Activated T-cell treated with anti-CD3 and anti-CD28 coated beads for 1 hour (primary cell): ENCODE results near the gene SLC7A10.
"Not testable (repeated sequence)": the region's sequence is repeated elsewhere in the genome, so short reads cannot be mapped to it uniquely, and the experiment has no call there.

Experiments
- DNase-seq: peaks from one replicate; pipeline ENCODE4 v3.0.0-alpha.2; 2020; ENCODE audit warnings: low read depth

Gene SLC7A10

GRCh38 chr19:33216198-33216830 lies 9.3 kb downstream of the SLC7A10 start:
- DNase-seq = no peak

DNA sequence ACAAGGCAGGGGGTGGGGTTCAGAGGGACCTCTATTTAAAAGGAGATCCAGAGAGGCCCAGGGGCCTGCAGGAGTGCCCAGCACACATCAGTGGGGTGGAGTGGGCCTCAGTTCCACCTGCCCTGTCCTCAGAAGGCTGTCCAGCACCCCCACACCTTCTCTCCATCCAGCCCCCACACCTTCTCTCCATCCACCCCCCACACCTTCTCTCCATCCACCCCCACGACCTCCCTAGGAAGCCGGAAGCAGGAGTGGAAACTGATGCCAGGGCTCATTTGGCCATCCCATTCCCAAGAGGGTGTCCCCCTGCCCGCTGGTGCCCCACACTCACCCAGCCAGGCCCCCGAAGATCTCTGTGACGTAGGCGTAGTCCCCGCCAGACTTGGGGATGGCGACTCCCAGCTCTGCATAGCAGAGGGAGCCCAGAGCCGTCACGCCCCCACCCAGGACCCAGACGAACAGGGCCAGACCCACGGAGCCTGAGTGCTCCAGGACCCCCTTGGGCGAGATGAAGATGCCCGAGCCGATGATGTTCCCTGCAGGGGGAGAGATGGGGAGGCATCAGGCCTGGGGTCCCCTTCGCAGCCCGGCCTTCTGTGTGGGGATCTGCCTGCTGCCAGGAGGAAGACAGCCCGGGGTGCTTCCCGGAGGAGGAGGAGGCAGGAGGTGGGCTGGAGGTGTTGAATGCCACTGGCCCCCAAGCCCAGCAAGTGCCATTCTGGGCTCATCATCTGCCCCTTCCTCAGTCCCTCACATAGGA lies 10.0 kb downstream of the SLC7A10 start:
- DNase-seq = no peak

- no peak for DNase-seq
Measured at GRCh38 chr19:33214596-33214995, 11.1 kb downstream of the SLC7A10 start.

GRCh38 chr19:33212436-33213172 lies 13.0 kb downstream of the SLC7A10 start:
- DNase-seq = no peak

DNA sequence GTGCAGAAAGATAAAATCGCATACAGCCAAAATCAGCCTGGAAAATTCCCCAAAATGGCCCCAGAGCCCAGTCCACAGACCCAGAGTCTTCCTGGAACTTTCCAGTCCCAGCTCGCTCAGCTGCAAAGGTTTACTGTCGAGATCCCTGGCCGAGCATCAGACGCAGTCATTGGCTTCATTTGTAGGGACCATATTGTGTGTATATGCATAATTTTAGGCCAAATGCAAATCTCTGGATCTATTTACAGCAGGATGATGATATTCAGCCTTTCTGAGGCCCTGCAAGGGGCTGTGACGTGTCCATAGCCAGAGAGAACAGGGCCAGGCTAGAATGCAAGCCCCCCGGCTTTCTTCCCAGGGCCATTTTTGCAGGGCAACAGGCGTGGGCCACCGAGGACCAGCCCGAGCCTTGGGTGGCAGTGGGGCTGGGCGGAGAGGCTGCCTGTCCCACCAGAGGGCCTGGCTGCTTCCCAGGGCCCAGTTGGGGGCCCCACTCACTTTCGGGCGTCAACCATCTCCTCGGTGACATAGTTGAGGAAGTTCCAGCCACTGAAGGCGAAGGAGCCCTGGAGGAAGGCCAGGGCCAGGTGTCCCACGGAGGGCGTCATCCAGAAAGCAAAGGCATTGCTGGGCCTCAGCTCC lies 13.7 kb downstream of the SLC7A10 start:
- DNase-seq = no peak

GRCh38 chr19:33210266-33210940 lies 15.2 kb downstream of the SLC7A10 start:
- DNase-seq = no peak

DNA sequence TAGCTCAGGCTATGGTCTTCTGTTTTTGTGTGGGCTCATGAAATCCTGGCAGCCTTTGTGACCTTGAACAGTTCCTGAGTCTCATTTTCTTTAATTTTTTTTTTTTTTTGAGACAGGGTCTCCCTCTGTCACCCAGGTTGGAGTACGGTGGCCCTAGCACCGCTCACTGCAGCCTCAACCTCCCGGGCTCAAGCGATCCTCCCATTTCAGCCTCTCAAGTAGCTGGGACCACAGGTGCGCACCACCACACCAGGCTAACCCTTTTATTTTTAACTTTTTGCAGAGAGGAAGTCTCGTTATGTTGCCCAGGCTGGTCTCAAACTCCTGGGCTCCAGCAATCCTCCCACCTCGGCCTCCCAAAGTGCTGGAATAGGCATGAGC lies 15.8 kb downstream of the SLC7A10 start:
- not testable (repeated sequence) for DNase-seq

- no peak for DNase-seq
Measured at GRCh38 chr19:33208904-33209849, 16.5 kb downstream of the SLC7A10 start.

DNA sequence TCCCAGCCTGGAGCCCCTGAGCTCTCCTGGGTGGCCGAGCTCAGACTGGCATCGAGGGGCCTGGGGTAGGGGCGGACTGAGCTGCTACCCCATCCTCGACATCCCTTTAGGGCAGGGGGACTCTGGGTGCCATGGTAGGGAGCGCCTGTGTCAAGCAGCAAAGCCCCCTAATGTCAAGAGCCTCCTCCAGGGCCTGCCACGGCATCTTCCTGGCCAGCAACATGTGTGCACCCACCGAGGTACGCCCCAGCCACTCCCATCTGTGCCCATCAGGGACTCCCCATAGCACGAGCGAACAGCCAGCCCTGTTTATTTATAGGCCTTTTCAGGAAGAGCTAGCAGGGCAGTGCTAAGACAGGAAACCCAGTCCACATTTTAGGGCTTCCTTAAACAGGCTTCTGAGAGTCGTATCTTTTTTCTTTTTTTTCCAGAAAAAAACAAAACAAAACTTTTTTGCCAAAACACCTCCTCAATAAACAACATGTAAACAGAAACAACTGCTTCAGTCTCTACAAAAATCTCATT lies 17.2 kb downstream of the SLC7A10 start:
- no peak for DNase-seq

DNA sequence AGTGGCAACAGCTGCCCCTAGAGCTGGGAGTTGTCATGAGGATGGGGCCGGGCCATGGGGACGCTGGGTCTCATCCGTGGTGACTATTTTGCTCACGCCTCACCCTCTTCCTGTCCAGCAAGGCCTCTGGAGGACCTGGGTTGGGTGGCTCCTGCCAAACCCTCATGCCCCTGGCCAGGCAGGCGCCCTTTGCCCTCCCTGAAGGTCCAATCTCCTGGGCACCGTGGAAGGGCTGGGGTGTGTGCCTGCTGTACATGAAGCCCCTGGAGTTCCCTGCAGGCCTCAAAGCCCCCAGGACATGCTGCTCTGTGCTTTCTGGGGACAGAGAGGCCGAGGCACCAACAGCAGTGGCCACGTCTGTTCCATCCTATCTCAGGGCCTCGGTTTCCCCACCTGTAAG lies 17.7 kb downstream of the SLC7A10 start:
- DNase-seq = no peak

GRCh38 chr19:33207040-33207620 lies 18.5 kb downstream of the SLC7A10 start:
- DNase-seq = no peak

GRCh38 chr19:33206261-33207039 lies 19.2 kb downstream of the SLC7A10 start:
- no peak for DNase-seq

DNA sequence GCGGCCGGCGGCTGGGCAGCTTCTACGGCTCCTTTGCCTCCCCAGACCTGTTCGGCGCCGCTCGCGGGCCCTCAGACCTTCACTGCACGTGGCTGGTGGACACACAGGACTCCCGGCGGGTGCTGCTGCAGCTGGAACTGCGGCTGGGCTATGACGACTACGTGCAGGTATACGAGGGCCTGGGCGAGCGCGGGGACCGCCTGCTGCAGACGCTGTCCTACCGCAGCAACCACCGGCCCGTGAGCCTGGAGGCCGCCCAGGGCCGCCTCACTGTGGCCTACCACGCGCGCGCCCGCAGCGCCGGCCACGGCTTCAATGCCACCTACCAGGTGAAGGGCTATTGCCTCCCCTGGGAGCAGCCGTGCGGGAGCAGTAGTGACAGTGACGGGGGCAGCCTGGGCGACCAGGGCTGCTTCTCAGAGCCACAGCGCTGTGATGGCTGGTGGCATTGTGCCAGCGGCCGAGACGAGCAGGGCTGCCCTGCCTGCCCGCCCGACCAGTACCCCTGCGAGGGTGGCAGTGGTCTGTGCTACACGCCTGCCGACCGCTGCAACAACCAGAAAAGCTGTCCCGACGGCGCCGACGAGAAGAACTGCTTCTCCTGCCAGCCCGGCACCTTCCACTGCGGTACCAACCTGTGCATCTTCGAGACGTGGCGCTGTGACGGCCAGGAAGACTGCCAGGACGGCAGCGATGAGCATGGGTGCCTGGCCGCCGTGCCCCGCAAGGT lies 20.0 kb downstream of the SLC7A10 start:
- no peak for DNase-seq

- DNase-seq = no peak
Measured at GRCh38 chr19:33205110-33205509, 20.5 kb downstream of the SLC7A10 start.

DNA sequence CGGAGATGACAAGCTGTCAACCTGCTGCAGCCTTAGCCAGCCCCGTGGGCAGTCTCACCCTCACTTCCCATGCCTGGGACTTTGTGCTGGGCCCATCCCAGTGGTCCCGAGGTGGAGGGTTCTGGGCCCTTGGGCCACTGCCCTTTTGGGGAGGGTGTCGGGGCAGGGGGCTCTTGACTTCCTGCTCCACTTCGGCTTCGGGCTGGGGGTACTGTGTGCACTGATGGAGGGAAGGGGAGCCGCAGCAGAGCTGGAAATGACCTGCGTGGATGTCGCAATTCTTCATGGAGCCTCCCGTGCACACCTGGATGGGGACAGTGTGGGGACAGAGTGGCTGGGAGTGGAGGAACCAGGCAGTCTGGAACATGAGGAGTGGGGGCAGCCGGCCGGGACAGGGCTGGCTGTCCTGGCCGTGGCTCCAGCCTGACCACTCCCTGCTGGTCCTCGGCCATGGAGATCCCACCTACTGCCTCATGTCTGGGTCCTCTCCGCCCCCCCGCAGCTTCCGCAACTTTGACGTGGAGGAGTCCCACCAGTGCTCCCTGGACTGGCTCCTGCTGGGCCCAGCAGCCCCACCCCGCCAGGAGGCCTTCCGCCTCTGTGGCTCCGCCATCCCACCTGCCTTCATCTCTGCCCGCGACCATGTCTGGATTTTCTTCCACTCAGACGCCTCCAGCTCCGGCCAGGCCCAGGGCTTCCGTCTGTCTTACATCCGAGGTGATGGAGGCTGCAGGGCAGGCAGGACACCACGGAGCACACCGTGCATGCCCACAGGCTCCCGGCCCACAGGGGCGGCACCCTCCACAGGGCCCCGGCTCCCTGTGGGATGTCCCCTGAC lies 21.3 kb downstream of the SLC7A10 start:
- no peak for DNase-seq

- DNase-seq = no peak
Measured at GRCh38 chr19:33203529-33203928, 22.1 kb downstream of the SLC7A10 start.

- no peak for DNase-seq
Measured at GRCh38 chr19:33202546-33203507, 22.8 kb downstream of the SLC7A10 start.
